Gastrocnemius medialis (tissue), 4 donors: ENCODE measurements around the gene GALNT11.

Source experiments
- POLR2A ChIP-seq, 2 donors: fragments of 450-650 bp; IDR thresholded peaks; one replicate each; pipeline ENCODE4 v1.6.1; 2017; ENCODE audit warnings: antibody characterized with exemption in 2 of 2, mild to moderate bottlenecking in 2 of 2, moderate library complexity in 2 of 2
- TF ChIP-seq, protein P1 (sequence below), 5 experiments: fragments of 450-650 bp in 3 of 5; fragments of 200-600 bp in 2 of 5; sonication (generic) in 2 of 5; IDR thresholded peaks in 4 of 5; conservative IDR thresholded peaks in 1 of 5; 1 replicate in 4 of 5; 2 replicates in 1 of 5; pipeline ENCODE4 v1.5.1; 2016 to 2019; ENCODE audit warnings: antibody characterized with exemption in 5 of 5, mild to moderate bottlenecking in 3 of 5, moderate library complexity in 3 of 5

DNA sequence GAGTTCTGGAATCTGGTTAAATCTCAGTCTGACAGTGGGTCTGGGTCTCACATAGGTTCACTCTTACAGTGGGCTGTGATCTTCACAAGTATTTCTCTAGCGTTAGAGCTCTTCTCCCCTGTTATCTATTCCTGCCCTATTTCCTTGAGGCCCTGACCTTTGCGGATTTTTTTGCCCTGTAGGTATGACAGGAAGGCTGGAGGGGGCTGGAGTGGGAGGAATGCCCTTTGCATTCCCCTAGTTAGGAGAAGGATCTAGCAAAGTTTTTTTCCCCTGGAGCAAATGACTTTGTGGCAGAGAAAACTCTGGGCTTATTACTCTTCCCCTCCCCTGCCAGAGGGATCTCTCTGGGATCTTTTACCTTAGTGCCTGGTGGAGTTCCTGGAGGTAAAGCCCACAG lies 49.2 kb downstream of the GALNT11 start:
- TF ChIP-seq, protein P1, sequence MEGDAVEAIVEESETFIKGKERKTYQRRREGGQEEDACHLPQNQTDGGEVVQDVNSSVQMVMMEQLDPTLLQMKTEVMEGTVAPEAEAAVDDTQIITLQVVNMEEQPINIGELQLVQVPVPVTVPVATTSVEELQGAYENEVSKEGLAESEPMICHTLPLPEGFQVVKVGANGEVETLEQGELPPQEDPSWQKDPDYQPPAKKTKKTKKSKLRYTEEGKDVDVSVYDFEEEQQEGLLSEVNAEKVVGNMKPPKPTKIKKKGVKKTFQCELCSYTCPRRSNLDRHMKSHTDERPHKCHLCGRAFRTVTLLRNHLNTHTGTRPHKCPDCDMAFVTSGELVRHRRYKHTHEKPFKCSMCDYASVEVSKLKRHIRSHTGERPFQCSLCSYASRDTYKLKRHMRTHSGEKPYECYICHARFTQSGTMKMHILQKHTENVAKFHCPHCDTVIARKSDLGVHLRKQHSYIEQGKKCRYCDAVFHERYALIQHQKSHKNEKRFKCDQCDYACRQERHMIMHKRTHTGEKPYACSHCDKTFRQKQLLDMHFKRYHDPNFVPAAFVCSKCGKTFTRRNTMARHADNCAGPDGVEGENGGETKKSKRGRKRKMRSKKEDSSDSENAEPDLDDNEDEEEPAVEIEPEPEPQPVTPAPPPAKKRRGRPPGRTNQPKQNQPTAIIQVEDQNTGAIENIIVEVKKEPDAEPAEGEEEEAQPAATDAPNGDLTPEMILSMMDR (IDR thresholded peaks at IDR 0.05 in 4 of 5, conservative IDR thresholded peaks at IDR 0.05 in 1 of 5), result no peak
- no peak for TF ChIP-seq POLR2A (IDR thresholded peaks at IDR 0.05)
